HCT116 (cell line): ENCODE data around the gene ZNF423. TPM values are rescaled to one million over a fixed set of nuclear protein-coding genes. Genes with fewer than 3 reads are reported as not detected.

Experiments
- ATAC-seq: fragments of 200-7000 bp; cut with Tn5 transposase; 2 replicates; pipeline ENCODE4 v1.9.1; 2020; ENCODE audit warnings: mild to moderate bottlenecking, moderate library complexity
- BruUV-seq: library from RNA; stranded (reverse); fragments of 400-500 nt; replicated peaks from 2 replicates; lab custom pipeline; 2021; lab: Mats Ljungman, UMichigan
- CTCF ChIA-PET: fragments of 300-600 bp; sonication (Branson Sonifier 250); formaldehyde crosslinking; loops from one replicate; lab custom pipeline; 2021; ENCODE audit warnings: antibody characterized with exemption; lab: Charles Lee
- POLR2A ChIA-PET: fragments of 300-600, 350-600 bp; sonication (Branson Sonifier 250); formaldehyde crosslinking; loops from one replicate; lab custom pipeline; 2021; ENCODE audit warnings: antibody characterized with exemption; lab: Charles Lee
- RAD21 ChIA-PET, 2 experiments: fragments of 300-600 bp; sonication (Branson Sonifier 250); formaldehyde crosslinking; loops; one replicate each; lab custom pipeline; 2023; ENCODE audit warnings: low total read pairs in 2 of 2; ENCODE audit not compliant: uncharacterized antibody in 2 of 2, unreplicated experiment in 2 of 2, low non-redundant PET in 1 of 2; lab: Charles Lee
- DNase-seq: peaks from one replicate; pipeline ENCODE4 v3.0.0-alpha.2; 2010; ENCODE audit warnings: low read depth, low spot score
- H2AFZ ChIP-seq: fragments of 200-600 bp; shearing (Covaris generic), sonication (generic); 2 replicates; pipeline ENCODE4 v1.6.1; 2017; ENCODE audit warnings: low read depth, mixed run types, mixed read lengths, antibody characterized with exemption, low read length; ENCODE audit not compliant: poor library complexity, severe bottlenecking
- H3K27ac ChIP-seq: 2 replicates; pipeline ENCODE4 v1.5.1; 2012; ENCODE audit warnings: low read depth, low read length
- H3K27me3 ChIP-seq: fragments of 200-600 bp; sonication (generic); 2 replicates; pipeline ENCODE4 v1.6.1; 2016; ENCODE audit warnings: mixed run types, low read length, mixed read lengths; ENCODE audit not compliant: insufficient read depth
- H3K36me3 ChIP-seq, 2 experiments: fragments of 200-500 bp in 1 of 2; fragments of 200-600 bp in 1 of 2; sonication (Bioruptor generic) in 1 of 2; sonication (generic) in 1 of 2; 2 replicates each; pipeline versions ENCODE4 v1.5.1 to v1.6.1; 2014 to 2016; ENCODE audit warnings: low read length in 2 of 2, inconsistent platforms in 1 of 2, mixed read lengths in 1 of 2, mixed run types in 1 of 2; ENCODE audit not compliant: insufficient read depth in 2 of 2, control insufficient read depth in 1 of 2
- H3K4me1 ChIP-seq, 2 experiments: fragments of 200-600 bp in 1 of 2; sonication (generic) in 1 of 2; 2 replicates each; pipeline versions ENCODE4 v1.5.1 to v1.6.1; 2012 to 2017; ENCODE audit warnings: low read length in 2 of 2, inconsistent platforms in 1 of 2, mild to moderate bottlenecking in 1 of 2, mixed read lengths in 1 of 2, mixed run types in 1 of 2, moderate library complexity in 1 of 2; ENCODE audit not compliant: insufficient read depth in 2 of 2, control insufficient read depth in 1 of 2
- H3K4me2 ChIP-seq: fragments of 200-600 bp; sonication (generic); 2 replicates; pipeline ENCODE4 v1.6.1; 2017; ENCODE audit warnings: mixed run types, low read length, mixed read lengths
- H3K4me3 ChIP-seq, 2 experiments: fragments of 200-600 bp in 1 of 2; sonication (generic) in 1 of 2; replicated peaks in 1 of 2; 2 replicates each; pipeline ENCODE4 v1.5.1; 2011 to 2016; ENCODE audit warnings: low read length in 2 of 2, control low read depth in 1 of 2, low read depth in 1 of 2, mild to moderate bottlenecking in 1 of 2, mixed read lengths in 1 of 2, mixed run types in 1 of 2
- H3K79me2 ChIP-seq: fragments of 200-600 bp; sonication (generic); 2 replicates; pipeline ENCODE4 v1.6.1; 2017; ENCODE audit warnings: mild to moderate bottlenecking, mixed run types, low read length, moderate library complexity, mixed read lengths; ENCODE audit not compliant: insufficient read depth
- H3K9ac ChIP-seq: fragments of 200-600 bp; sonication (generic); 2 replicates; pipeline ENCODE4 v1.6.1; 2016; ENCODE audit warnings: low read length, mixed read lengths
- H3K9me2 ChIP-seq: fragments of 200-600 bp; sonication (generic), shearing (Covaris generic); 2 replicates; pipeline ENCODE4 v1.6.1; 2017; ENCODE audit warnings: mixed run types, mild to moderate bottlenecking, moderate library complexity; ENCODE audit not compliant: insufficient read depth
- H3K9me3 ChIP-seq, 2 experiments: fragments of 200-500 bp in 1 of 2; fragments of 200-600 bp in 1 of 2; sonication (Bioruptor generic) in 1 of 2; sonication (generic) in 1 of 2; 2 replicates each; pipeline ENCODE4 v1.6.1; 2014 to 2017; ENCODE audit warnings: low read length in 2 of 2, mixed read lengths in 2 of 2, inconsistent platforms in 1 of 2, low read depth in 1 of 2, mild to moderate bottlenecking in 1 of 2, mixed run types in 1 of 2, moderate library complexity in 1 of 2; ENCODE audit not compliant: control insufficient read depth in 1 of 2, insufficient read depth in 1 of 2
- H4K20me1 ChIP-seq: fragments of 200-600 bp; sonication (generic), shearing (Covaris generic); 2 replicates; pipeline ENCODE4 v1.6.1; 2017; ENCODE audit warnings: mixed run types, mild to moderate bottlenecking, moderate library complexity; ENCODE audit not compliant: insufficient read depth
- CBX3 ChIP-seq: IDR thresholded peaks from 2 replicates; pipeline ENCODE4 v1.6.1; 2012; ENCODE audit warnings: low read depth
- CEBPB ChIP-seq: IDR thresholded peaks from 2 replicates; pipeline ENCODE4 v1.6.1; 2012; ENCODE audit warnings: low read depth
- ELF1 ChIP-seq: IDR thresholded peaks from 2 replicates; pipeline ENCODE4 v1.6.1; 2012; ENCODE audit warnings: low read depth, borderline replicate concordance
- EZH2 ChIP-seq: fragments of 200-600 bp; sonication (generic); IDR thresholded peaks from 2 replicates; pipeline ENCODE4 v1.6.1; 2017; ENCODE audit warnings: antibody characterized with exemption, mixed run types
- EZH2phosphoT487 ChIP-seq: fragments of 200-600 bp; IDR thresholded peaks from 2 replicates; pipeline ENCODE4 v1.6.1; 2018; ENCODE audit warnings: antibody characterized with exemption, borderline replicate concordance
- FOSL1 ChIP-seq: IDR thresholded peaks from 2 replicates; pipeline ENCODE4 v1.6.1; 2012; ENCODE audit warnings: low read depth
- MAX ChIP-seq: IDR thresholded peaks from 2 replicates; pipeline ENCODE4 v1.6.1; 2012
- POLR2A ChIP-seq: IDR thresholded peaks from 2 replicates; pipeline ENCODE4 v1.7.0; 2011; ENCODE audit warnings: borderline replicate concordance; ENCODE audit not compliant: insufficient read depth, insufficient read length; ENCODE audit errors: extremely low read depth
- POLR2AphosphoS5 ChIP-seq: IDR thresholded peaks from 2 replicates; pipeline ENCODE4 v1.6.1; 2011; ENCODE audit warnings: mild to moderate bottlenecking, low read depth, low read length, moderate library complexity
- RAD21 ChIP-seq: IDR thresholded peaks from 2 replicates; pipeline ENCODE4 v1.6.1; 2012; ENCODE audit warnings: low read depth, mild to moderate bottlenecking
- SP1 ChIP-seq: IDR thresholded peaks from 2 replicates; pipeline ENCODE4 v1.6.1; 2012; ENCODE audit warnings: low read depth
- SRF ChIP-seq: IDR thresholded peaks from 2 replicates; pipeline ENCODE4 v1.6.1; 2012; ENCODE audit warnings: low read depth
- TCF7L2 ChIP-seq: IDR thresholded peaks from 2 replicates; pipeline ENCODE4 v1.7.0; 2011; ENCODE audit warnings: borderline replicate concordance, inconsistent platforms; ENCODE audit not compliant: insufficient read depth, insufficient read length; ENCODE audit errors: extremely low read depth
- YY1 ChIP-seq: IDR thresholded peaks from 2 replicates; pipeline ENCODE4 v1.6.1; 2011; ENCODE audit warnings: low read length, low read depth, moderate library complexity, mild to moderate bottlenecking; ENCODE audit not compliant: insufficient replicate concordance; ENCODE audit errors: extremely low read depth
- ZFX ChIP-seq: fragments of 450-650 bp; IDR thresholded peaks from 2 replicates; pipeline ENCODE4 v1.6.1; 2017
- ZNF274 ChIP-seq: fragments of 200-500 bp; sonication (Bioruptor generic); IDR thresholded peaks from 2 replicates; pipeline ENCODE4 v1.6.1; 2014; ENCODE audit warnings: mild to moderate bottlenecking, low read depth, low read length, inconsistent platforms
- intact Hi-C: fragments of 100-400 bp; cut with micrococcal nuclease; formaldehyde crosslinking; loops from 2 replicates; pipeline ENCODE4 v1.10.0; 2022
- total RNA-seq: library from RNA; stranded (reverse); gene quantifications from one replicate; pipeline ENCODE4 v1.2.1, GENCODE V29; 2021; ENCODE audit not compliant: unreplicated experiment
- TF ChIP-seq, protein P1 (sequence below): IDR thresholded peaks from 2 replicates; pipeline ENCODE4 v1.6.1; 2011; ENCODE audit warnings: mild to moderate bottlenecking, low read length, moderate library complexity; ENCODE audit not compliant: insufficient replicate concordance; ENCODE audit errors: extremely low read depth
- TF ChIP-seq, protein P2 (sequence below): IDR thresholded peaks from 2 replicates; pipeline ENCODE4 v1.6.1; 2012
- TF ChIP-seq, protein P3 (sequence below), 3 experiments: fragments of 200-600 bp in 1 of 3; sonication (generic) in 1 of 3; IDR thresholded peaks in 2 of 3; conservative IDR thresholded peaks in 1 of 3; 2 replicates each; pipeline ENCODE4 v1.5.1; 2012 to 2017; ENCODE audit warnings: low read depth in 2 of 3, low read length in 2 of 3, antibody characterized with exemption in 1 of 3, borderline replicate concordance in 1 of 3, control low read depth in 1 of 3, mild to moderate bottlenecking in 1 of 3, mixed read lengths in 1 of 3, mixed run types in 1 of 3, moderate library complexity in 1 of 3; ENCODE audit not compliant: insufficient read depth in 1 of 3

The ZNF423 gene
- total RNA-seq, 1 experiment from 2014 or later = 0.22 TPM

GRCh38 chr16:49498264-49498663 lies 357.6 kb downstream of the ZNF423 start:
- intact Hi-C loops = no loop called here
- RAD21 ChIA-PET = no interaction called here

GRCh38 chr16:49497466-49497865 lies 358.4 kb downstream of the ZNF423 start:
- no peak overlapping the region for H3K27ac ChIP-seq
- no peaks in the 10 kb centered on the region for H3K27me3 ChIP-seq
- POLR2A ChIA-PET = no interaction called here
- BruUV-seq = no TSS peak
- DNase-seq = no peak
- no peaks in the 10 kb centered on the region for H4K20me1 ChIP-seq
- no peaks in the 10 kb centered on the region for H3K9me2 ChIP-seq
- no peak overlapping the region for H2AFZ ChIP-seq
- RAD21 ChIA-PET = no interaction called here
- intact Hi-C loops = no loop called here
- H3K9me3 ChIP-seq = no peaks in the 10 kb centered on the region
- H3K4me1 ChIP-seq = peaks cover 0 to 1% of the 10 kb centered on the region in 2 experiments; a peak in 1 of 4 replicates
- ATAC-seq = no peak
- CTCF ChIA-PET = no interaction called here
- no peak overlapping the region for H3K4me3 ChIP-seq
- H3K79me2 ChIP-seq = no peaks in the 10 kb centered on the region
- no peaks in the 10 kb centered on the region for H3K36me3 ChIP-seq
- no peak overlapping the region for H3K9ac ChIP-seq
- no peak overlapping the region for H3K4me2 ChIP-seq
- TF ChIP-seq EZH2 (no peak), TCF7L2 (no peak), MAX (no peak), ELF1 (no peak), ZNF274 (no peak), ZFX (no peak), POLR2AphosphoS5 (no peak), CEBPB (no peak)
- TF ChIP-seq, protein P1, sequence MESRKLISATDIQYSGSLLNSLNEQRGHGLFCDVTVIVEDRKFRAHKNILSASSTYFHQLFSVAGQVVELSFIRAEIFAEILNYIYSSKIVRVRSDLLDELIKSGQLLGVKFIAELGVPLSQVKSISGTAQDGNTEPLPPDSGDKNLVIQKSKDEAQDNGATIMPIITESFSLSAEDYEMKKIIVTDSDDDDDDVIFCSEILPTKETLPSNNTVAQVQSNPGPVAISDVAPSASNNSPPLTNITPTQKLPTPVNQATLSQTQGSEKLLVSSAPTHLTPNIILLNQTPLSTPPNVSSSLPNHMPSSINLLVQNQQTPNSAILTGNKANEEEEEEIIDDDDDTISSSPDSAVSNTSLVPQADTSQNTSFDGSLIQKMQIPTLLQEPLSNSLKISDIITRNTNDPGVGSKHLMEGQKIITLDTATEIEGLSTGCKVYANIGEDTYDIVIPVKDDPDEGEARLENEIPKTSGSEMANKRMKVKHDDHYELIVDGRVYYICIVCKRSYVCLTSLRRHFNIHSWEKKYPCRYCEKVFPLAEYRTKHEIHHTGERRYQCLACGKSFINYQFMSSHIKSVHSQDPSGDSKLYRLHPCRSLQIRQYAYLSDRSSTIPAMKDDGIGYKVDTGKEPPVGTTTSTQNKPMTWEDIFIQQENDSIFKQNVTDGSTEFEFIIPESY = no peak
- TF ChIP-seq, protein P2, sequence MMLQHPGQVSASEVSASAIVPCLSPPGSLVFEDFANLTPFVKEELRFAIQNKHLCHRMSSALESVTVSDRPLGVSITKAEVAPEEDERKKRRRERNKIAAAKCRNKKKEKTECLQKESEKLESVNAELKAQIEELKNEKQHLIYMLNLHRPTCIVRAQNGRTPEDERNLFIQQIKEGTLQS = no peak
- TF ChIP-seq, protein P3, sequence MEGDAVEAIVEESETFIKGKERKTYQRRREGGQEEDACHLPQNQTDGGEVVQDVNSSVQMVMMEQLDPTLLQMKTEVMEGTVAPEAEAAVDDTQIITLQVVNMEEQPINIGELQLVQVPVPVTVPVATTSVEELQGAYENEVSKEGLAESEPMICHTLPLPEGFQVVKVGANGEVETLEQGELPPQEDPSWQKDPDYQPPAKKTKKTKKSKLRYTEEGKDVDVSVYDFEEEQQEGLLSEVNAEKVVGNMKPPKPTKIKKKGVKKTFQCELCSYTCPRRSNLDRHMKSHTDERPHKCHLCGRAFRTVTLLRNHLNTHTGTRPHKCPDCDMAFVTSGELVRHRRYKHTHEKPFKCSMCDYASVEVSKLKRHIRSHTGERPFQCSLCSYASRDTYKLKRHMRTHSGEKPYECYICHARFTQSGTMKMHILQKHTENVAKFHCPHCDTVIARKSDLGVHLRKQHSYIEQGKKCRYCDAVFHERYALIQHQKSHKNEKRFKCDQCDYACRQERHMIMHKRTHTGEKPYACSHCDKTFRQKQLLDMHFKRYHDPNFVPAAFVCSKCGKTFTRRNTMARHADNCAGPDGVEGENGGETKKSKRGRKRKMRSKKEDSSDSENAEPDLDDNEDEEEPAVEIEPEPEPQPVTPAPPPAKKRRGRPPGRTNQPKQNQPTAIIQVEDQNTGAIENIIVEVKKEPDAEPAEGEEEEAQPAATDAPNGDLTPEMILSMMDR (IDR thresholded peaks at IDR 0.05 in 2 of 3, conservative IDR thresholded peaks at IDR 0.05 in 1 of 3; ENCODE audit: borderline replicate concordance in 1 of 3, insufficient read depth in 1 of 3, low read depth in 2 of 3, low read length in 2 of 3) = no peak

More at GRCh38 chr16:49498264-49498663, 357.6 kb downstream of the ZNF423 start:
- no peak overlapping the region for H3K4me3 ChIP-seq
- ATAC-seq (no peak), DNase-seq (no peak)
- H2AFZ ChIP-seq = no peak overlapping the region
- ChIA-PET CTCF (no interaction called here), POLR2A (no interaction called here)
- H3K9me2 ChIP-seq = no peaks in the 10 kb centered on the region
- no peaks in the 10 kb centered on the region for H3K9me3 ChIP-seq
- no peaks in the 10 kb centered on the region for H3K27me3 ChIP-seq
- H3K36me3 ChIP-seq = no peaks in the 10 kb centered on the region
- no peak for TF ChIP-seq SP1
- TF ChIP-seq, protein P2 = no peak
- TF ChIP-seq EZH2 = no peak
- TF ChIP-seq POLR2A = no peak
- no peak for TF ChIP-seq FOSL1
- no peak for TF ChIP-seq ELF1
- no peak for TF ChIP-seq SRF
- no peak for TF ChIP-seq YY1
- TF ChIP-seq EZH2phosphoT487 = no peak
- TF ChIP-seq RAD21 = no peak
- no peak for TF ChIP-seq CBX3
- no TSS peak for BruUV-seq
- H3K4me1 ChIP-seq = no peaks in the 10 kb centered on the region
- no peak overlapping the region for H3K27ac ChIP-seq
- H3K4me2 ChIP-seq = no peak overlapping the region
- H3K9ac ChIP-seq = no peak overlapping the region
- no peaks in the 10 kb centered on the region for H4K20me1 ChIP-seq
- no peaks in the 10 kb centered on the region for H3K79me2 ChIP-seq
